IPS-20b (cell line): ENCODE measurements around the gene SLC4A4.

Experiments used
- H3K27ac ChIP-seq: one replicate; pipeline ENCODE4 v1.5.1; 2013; ENCODE audit warnings: low read length
- H3K27me3 ChIP-seq: 2 replicates; pipeline ENCODE4 v1.6.1; 2013; ENCODE audit warnings: mild to moderate bottlenecking, low read length, inconsistent platforms; ENCODE audit not compliant: insufficient read depth
- H3K36me3 ChIP-seq: 2 replicates; pipeline ENCODE4 v1.6.1; 2013; ENCODE audit warnings: low read depth, mild to moderate bottlenecking, inconsistent platforms, low read length, moderate library complexity; ENCODE audit not compliant: insufficient read depth
- H3K4me1 ChIP-seq: 2 replicates; pipeline ENCODE4 v1.6.1; 2013; ENCODE audit warnings: mild to moderate bottlenecking, control low read depth, inconsistent platforms, low read length, moderate library complexity; ENCODE audit not compliant: insufficient read depth
- H3K4me3 ChIP-seq: 2 replicates; pipeline ENCODE4 v1.5.1; 2013; ENCODE audit warnings: mild to moderate bottlenecking, low read length, inconsistent platforms
- H3K9ac ChIP-seq: 2 replicates; pipeline ENCODE4 v1.6.1; 2013; ENCODE audit warnings: low read depth, mild to moderate bottlenecking, inconsistent platforms, low read length, moderate library complexity
- H3K9me3 ChIP-seq: 2 replicates; pipeline ENCODE4 v1.6.1; 2013; ENCODE audit warnings: mild to moderate bottlenecking, low read depth, low read length, inconsistent platforms; ENCODE audit not compliant: insufficient read depth

SLC4A4 gene

DNA sequence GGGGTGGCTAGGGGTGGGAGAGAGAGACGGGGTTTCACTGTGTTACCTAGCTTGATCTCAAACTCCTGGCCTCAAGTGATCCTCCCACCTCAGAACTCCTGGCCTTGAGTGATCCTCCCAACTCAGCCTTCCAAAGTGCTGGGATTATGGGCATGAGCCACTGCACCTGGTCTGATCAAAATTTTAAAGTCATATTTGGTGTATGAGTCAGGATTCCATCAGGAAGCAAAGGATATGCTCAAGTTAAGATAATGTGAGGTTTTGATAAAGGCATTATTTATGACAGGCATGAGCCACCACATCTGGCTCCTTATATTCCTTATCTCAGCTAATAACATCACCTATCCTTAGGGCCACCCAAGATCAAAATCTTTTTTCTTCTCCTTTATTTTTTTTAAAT lies 182.0 kb downstream of the SLC4A4 start:
- no peaks in the 10 kb centered on the region for H3K27me3 ChIP-seq
- H3K9ac ChIP-seq = no peak overlapping the region
- no peaks in the 10 kb centered on the region for H3K36me3 ChIP-seq
- no peaks in the 10 kb centered on the region for H3K9me3 ChIP-seq
- H3K27ac ChIP-seq = no peak overlapping the region
- H3K4me1 ChIP-seq = no peaks in the 10 kb centered on the region
- no peak overlapping the region for H3K4me3 ChIP-seq

DNA sequence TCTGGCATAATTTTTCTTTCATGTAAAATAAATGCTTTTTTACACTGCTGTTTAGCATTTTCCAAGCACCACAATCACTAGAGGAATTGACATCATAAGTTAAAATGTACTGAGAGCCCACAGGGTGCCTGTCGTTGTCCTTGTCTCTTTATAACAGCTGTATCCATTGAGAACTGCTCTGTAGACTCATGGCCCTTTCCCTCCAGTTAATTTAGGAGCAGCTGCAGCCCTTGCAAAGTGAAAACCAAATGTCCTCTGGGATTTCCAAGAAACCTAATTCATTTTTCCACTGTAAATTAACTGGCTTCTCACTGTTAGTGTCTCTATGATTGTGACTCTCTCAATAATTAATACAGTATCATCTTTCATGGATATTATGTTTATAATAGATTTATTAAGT lies 185.9 kb downstream of the SLC4A4 start:
- no peak overlapping the region for H3K9ac ChIP-seq
- H3K4me3 ChIP-seq = no peak overlapping the region
- no peaks in the 10 kb centered on the region for H3K36me3 ChIP-seq
- H3K27me3 ChIP-seq = no peaks in the 10 kb centered on the region
- H3K4me1 ChIP-seq = no peaks in the 10 kb centered on the region; the same call in 1 of the 2 replicates
- H3K9me3 ChIP-seq = no peaks in the 10 kb centered on the region
- H3K27ac ChIP-seq = no peak overlapping the region

DNA sequence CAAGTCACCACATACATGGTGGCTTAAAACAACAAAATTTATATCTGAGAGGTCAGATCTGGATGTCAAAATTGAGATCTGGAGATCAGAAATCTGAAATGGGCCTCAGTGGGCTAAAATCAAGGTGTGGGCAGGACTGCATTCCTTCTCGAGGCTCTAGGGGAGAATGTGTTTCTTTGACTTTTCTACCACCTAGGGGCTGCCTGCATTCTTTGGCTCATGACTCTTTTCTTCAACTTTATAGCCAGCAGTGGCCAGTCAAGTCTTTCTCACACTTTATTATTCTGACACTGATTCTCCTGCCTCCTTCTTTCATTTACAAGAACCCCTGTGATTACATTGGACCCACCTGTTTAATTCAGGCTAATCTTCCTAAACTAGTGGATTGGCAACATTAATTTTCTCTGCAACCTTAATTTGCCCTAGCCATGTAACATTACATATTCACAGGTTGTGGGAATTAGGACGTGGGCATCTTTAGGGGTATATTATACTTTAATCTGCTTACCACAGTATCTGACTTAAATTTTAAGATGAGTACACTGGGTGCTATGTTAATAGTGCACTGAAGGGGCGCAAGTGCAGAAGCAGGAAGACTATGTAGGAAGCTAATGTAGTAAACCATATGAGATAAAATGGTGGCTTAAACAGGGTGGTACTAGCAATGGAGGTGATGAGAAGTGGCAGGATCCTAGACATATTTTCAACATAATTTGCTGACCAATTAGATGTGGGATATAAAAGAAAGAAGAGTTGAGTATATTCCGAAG lies 188.0 kb downstream of the SLC4A4 start:
- no peak overlapping the region for H3K9ac ChIP-seq
- H3K27me3 ChIP-seq = no peaks in the 10 kb centered on the region
- no peaks in the 10 kb centered on the region for H3K9me3 ChIP-seq
- H3K36me3 ChIP-seq = no peaks in the 10 kb centered on the region
- no peaks in the 10 kb centered on the region; the same call in 1 of the 2 replicates for H3K4me1 ChIP-seq
- no peak overlapping the region for H3K4me3 ChIP-seq
- H3K27ac ChIP-seq = no peak overlapping the region

DNA sequence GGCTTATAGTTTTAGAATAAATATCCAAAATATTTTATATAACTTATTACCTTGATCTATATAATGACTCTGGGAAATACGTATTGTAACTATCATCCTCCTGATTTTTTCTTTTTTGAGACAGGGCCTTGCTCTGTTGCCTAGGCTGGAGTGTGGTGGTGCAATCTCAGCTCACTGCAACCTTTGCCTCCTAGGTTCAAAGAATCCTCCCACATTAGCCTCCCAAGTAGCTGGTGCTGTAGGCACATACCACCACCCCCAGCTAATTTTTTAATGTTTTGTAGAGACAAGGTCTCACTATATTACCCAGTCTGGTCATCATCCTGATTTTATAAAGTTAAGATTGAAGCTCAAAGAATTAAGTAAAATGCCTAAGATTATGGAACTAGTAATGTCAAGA lies 193.6 kb downstream of the SLC4A4 start:
- H3K4me3 ChIP-seq = no peak overlapping the region
- H3K4me1 ChIP-seq = no peaks in the 10 kb centered on the region; the same call in 1 of the 2 replicates
- no peaks in the 10 kb centered on the region for H3K27me3 ChIP-seq
- no peaks in the 10 kb centered on the region for H3K9me3 ChIP-seq
- H3K9ac ChIP-seq = no peak overlapping the region
- no peak overlapping the region for H3K27ac ChIP-seq
- H3K36me3 ChIP-seq = no peaks in the 10 kb centered on the region

DNA sequence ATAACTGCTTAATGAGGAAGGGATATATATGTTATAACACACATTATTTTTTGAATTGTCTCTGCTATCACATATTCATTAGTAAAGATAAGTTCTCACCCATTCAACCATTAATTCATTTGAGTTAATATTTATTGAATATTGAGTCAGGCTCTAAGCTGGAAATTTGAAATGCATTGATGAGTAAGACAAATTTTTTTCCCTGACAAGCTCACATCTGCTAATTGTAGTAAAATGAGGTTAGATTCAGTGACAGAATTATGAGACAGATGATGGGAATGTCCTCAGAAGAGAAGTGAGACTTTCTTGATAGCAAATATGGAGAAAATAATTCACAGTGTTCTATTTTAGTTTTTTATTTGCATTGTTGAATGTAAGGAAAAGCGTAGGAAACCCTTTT lies 194.3 kb downstream of the SLC4A4 start:
- no peaks in the 10 kb centered on the region for H3K36me3 ChIP-seq
- H3K4me1 ChIP-seq = no peaks in the 10 kb centered on the region
- no peak overlapping the region for H3K9ac ChIP-seq
- no peaks in the 10 kb centered on the region for H3K27me3 ChIP-seq
- no peak overlapping the region for H3K27ac ChIP-seq
- H3K9me3 ChIP-seq = no peaks in the 10 kb centered on the region
- no peak overlapping the region for H3K4me3 ChIP-seq

DNA sequence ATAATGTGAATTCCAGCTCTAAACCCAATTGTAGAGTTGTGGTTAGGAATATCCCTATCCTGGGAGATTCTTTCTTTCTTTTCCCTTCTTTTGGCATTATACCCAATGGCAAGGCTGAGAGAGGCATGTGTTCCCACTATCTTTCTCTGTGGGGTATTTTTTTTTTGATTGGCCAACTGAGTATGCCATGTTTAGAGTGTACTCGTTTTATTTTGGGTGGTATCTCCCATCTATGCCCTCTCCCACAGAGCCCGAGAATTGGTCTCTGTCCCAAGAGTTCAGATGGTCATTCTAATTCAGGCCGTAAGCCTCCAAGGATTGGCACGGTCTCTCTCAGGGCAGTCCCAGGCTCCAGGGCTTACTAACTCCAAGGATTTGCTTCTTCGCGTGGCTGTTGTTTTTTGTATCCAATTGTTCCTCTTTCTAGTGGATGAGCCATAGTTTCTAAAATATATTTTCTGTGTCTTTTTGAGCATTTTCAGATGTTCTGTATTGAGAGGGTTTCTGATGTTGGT lies 198.8 kb downstream of the SLC4A4 start:
- no peaks in the 10 kb centered on the region for H3K4me1 ChIP-seq
- no peaks in the 10 kb centered on the region for H3K27me3 ChIP-seq
- no peak overlapping the region for H3K27ac ChIP-seq
- H3K36me3 ChIP-seq = no peaks in the 10 kb centered on the region
- H3K9me3 ChIP-seq = no peaks in the 10 kb centered on the region
- H3K9ac ChIP-seq = no peak overlapping the region
- no peak overlapping the region for H3K4me3 ChIP-seq

DNA sequence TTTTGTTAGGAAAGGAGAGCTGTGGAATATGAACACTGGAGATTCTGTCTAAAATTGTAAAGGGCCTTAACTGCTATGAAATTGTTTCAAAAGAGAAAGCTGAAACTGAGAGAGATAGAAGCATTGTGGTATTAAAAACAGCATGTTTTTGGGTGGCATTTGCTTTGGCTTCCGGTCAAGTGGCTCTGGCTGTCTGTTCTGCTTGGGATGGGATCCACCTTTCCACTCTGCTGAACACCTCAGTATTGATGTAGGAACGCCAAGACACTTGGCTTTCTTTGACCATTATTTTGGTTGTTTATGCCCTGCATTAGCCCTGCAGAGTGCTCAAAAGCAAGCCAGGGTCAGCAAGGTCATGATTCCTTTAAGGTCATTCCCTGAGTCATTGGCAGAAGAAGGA lies 199.7 kb downstream of the SLC4A4 start:
- H3K36me3 ChIP-seq = no peaks in the 10 kb centered on the region
- no peaks in the 10 kb centered on the region for H3K27me3 ChIP-seq
- H3K4me3 ChIP-seq = no peak overlapping the region
- H3K27ac ChIP-seq = no peak overlapping the region
- no peak overlapping the region for H3K9ac ChIP-seq
- H3K9me3 ChIP-seq = no peaks in the 10 kb centered on the region
- H3K4me1 ChIP-seq = no peaks in the 10 kb centered on the region

DNA sequence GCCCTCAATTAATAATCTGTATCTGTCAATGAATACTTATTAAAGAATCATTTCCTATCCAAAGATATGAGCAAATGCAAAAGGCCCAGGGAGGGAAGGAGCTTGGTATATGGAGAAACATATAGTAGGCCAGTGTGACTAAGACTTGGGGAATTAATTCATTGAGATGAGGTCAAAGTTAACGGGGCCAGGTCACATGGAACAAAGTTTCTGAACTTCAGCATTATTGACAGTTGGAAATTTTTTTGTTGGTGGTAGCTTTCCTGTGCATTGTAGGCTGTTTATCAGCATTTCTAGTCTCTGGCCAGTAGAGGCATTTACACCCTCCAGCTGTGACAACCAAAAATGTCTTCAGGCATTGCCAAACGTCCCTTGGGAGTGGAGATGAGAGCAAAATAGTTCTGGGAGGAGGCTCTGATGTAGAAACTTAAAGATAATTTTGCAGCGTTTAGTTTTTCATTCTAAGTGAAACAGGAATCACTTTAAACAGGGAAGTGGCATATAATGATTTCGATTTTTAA lies 202.0 kb downstream of the SLC4A4 start:
- no peaks in the 10 kb centered on the region for H3K36me3 ChIP-seq
- H3K4me1 ChIP-seq = no peaks in the 10 kb centered on the region
- no peaks in the 10 kb centered on the region for H3K9me3 ChIP-seq
- no peak overlapping the region for H3K4me3 ChIP-seq
- no peaks in the 10 kb centered on the region for H3K27me3 ChIP-seq
- H3K27ac ChIP-seq = no peak overlapping the region
- no peak overlapping the region for H3K9ac ChIP-seq

DNA sequence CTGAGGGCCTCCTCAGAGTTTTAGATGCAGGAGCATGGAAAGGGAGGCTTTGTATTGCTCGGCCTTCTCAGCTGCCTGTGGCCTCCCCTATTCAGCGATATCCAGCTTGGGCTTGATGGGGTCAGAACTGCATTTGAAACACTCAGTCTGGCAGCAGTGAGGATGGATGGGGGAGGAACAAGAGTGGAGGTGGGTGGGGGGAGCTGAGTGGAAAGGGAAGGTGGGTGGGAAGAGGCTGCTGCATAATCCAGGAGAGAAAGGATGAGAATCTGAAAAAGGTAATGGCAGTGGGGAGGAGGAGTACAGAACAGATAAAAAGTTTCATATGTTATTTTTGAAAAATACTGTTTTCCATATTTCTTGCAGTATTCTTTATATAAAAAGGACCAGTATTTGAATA lies 202.7 kb downstream of the SLC4A4 start:
- Histone ChIP-seq H3K9me3 (no peaks in the 10 kb centered on the region), H3K4me1 (no peaks in the 10 kb centered on the region), H3K27me3 (no peaks in the 10 kb centered on the region), H3K4me3 (no peak overlapping the region), H3K9ac (no peak overlapping the region), H3K27ac (no peak overlapping the region), H3K36me3 (no peaks in the 10 kb centered on the region)

DNA sequence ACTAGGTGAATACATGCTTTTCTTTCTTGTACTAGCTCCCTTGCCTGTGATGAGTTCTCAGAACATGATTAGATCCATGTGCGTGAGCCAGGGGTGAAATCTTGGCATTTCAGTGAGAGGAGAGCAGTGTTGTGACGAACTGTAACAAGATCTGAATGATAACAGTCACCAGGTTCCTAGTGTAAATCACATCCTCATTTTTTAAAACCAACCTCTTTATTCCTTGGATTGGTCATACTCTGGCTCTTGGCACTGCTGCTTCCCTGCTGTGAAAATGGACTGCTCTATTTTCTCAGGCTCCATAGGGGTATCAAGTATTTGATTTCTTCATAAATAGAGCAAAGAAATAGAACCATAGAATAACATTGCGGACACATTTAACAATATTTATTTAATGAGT lies 206.3 kb downstream of the SLC4A4 start:
- Histone ChIP-seq H3K9ac (no peak overlapping the region), H3K36me3 (no peaks in the 10 kb centered on the region), H3K27ac (no peak overlapping the region), H3K27me3 (no peaks in the 10 kb centered on the region), H3K4me1 (peaks cover 4% of the 10 kb centered on the region; the same call in 1 of the 2 replicates), H3K4me3 (no peak overlapping the region), H3K9me3 (no peaks in the 10 kb centered on the region)

DNA sequence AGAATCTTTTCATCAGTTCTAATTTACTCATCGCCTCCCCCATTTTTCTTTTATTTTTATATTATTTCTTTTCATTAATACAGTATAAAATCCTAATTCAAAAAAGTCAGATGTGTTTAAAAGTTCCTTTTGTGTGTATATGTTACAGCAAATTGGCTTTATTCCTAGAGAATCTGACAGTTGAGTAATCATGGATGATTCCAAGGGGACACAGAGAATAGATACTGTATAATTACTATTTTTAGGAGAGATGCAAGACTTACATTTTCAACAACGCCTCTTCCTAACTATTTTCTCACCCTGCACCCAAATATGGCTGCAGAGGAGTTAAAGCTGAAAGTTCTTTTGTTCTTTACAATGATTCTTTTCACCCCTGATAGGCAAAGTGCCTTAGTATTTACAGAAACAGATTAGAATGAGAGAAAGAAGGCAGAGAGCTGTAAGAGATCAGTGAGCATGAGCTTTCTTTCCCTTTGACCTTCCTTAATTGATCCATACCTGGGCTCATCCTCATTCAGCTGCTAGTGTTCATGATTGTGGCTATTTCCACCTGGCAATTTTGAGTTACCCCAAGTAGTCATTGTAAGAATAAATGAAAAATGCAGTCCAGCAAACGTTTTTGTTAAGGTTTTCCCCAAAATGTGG lies 210.8 kb downstream of the SLC4A4 start:
- peaks cover 14% of the 10 kb centered on the region; the same call in 1 of the 2 replicates for H3K4me1 ChIP-seq
- H3K27ac ChIP-seq = no peak overlapping the region
- no peaks in the 10 kb centered on the region for H3K36me3 ChIP-seq
- H3K27me3 ChIP-seq = no peaks in the 10 kb centered on the region
- H3K9ac ChIP-seq = no peak overlapping the region
- H3K4me3 ChIP-seq = no peak overlapping the region
- no peaks in the 10 kb centered on the region for H3K9me3 ChIP-seq
